HFF-Myc (cell line): ENCODE results near the gene RILPL1.
"Not testable (repeated sequence)": the region's sequence is repeated elsewhere in the genome, so short reads cannot be mapped to it uniquely, and the experiment has no call there.

Experiments used
- DNase-seq: peaks from one replicate; pipeline ENCODE4 v3.0.0-alpha.2; 2011; ENCODE audit warnings: low read depth; ENCODE audit errors: extremely low read depth
- H3K4me3 ChIP-seq: replicated peaks from 2 replicates; pipeline ENCODE4 v1.5.1; 2011; ENCODE audit warnings: low read depth, mild to moderate bottlenecking, control low read depth, low read length
- TF ChIP-seq, protein P1 (sequence below): IDR thresholded peaks from 2 replicates; pipeline ENCODE4 v1.5.1; 2012; ENCODE audit warnings: mild to moderate bottlenecking, low read depth, low read length, control low read depth; ENCODE audit errors: missing control alignments

Gene RILPL1

DNA sequence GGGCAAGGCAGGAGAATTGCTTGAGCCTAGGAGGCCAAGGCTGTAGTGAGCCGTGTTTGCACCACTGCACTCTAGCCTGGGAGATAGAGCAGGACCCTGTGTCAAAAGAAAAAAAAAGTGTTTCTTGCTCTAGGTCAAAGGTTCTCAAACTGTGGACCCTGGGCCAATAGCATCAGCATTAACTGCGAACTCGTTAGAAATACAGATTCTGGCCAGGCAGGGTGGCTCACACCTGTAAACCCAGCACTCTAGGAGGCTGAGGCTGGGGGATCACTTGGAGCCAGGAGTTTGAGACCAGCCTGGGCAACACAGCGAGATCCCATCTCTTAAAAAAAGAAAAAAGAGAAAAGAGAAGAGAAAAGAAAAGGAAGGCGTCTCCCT, 97.9 kb downstream of the RILPL1 start:
- DNase-seq = no peak
- TF ChIP-seq, protein P1, sequence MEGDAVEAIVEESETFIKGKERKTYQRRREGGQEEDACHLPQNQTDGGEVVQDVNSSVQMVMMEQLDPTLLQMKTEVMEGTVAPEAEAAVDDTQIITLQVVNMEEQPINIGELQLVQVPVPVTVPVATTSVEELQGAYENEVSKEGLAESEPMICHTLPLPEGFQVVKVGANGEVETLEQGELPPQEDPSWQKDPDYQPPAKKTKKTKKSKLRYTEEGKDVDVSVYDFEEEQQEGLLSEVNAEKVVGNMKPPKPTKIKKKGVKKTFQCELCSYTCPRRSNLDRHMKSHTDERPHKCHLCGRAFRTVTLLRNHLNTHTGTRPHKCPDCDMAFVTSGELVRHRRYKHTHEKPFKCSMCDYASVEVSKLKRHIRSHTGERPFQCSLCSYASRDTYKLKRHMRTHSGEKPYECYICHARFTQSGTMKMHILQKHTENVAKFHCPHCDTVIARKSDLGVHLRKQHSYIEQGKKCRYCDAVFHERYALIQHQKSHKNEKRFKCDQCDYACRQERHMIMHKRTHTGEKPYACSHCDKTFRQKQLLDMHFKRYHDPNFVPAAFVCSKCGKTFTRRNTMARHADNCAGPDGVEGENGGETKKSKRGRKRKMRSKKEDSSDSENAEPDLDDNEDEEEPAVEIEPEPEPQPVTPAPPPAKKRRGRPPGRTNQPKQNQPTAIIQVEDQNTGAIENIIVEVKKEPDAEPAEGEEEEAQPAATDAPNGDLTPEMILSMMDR = no peak
- H3K4me3 ChIP-seq = peak overlapping the region; percentile 87

GRCh38 chr12:123433615-123434014, 99.9 kb downstream of the RILPL1 start:
- DNase-seq = no peak
- TF ChIP-seq, protein P1 = no peak
- H3K4me3 ChIP-seq = no peak overlapping the region

DNA sequence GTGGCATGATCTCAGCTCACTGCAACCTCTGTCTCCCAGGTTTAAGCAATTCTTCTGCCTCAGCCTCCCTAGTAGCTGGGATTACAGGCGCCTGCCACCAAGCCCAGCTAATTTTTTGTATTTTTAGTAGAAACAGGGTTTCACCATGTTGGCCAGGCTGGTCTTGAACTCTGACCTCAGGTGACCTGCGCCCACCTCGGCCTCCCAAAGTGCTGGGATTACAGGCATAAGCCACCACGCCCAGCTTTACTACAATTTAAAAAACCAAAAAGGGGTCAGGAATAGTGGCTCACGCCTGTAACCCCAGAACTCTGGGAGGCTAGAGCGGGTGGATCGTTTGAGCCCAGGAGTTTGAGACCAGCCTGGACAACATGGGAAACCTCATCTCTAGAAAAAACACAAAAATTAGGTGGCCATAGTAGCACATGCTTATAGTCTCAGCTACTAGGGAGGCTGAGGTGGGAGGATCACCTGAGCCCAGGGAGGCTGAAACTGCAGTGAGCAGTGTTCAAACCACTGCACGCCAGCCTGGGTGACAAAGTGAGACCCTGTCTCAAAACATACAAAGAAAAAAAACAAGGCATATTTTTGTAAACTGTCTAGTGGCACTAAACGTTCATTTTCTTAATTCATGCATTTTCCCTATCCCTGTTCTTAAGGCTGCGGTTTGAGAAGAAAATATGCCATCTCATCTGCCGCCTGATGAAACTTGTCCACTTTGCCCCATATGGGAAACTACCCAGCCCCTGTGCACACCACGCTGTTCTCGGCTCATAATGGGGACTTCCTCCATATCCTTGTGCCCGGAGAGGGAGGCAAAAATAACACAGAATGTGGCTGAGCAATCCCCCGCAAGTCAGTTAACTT, 101.3 kb downstream of the RILPL1 start:
- DNase-seq, H3K4me3 ChIP-seq: not testable (repeated sequence)

DNA sequence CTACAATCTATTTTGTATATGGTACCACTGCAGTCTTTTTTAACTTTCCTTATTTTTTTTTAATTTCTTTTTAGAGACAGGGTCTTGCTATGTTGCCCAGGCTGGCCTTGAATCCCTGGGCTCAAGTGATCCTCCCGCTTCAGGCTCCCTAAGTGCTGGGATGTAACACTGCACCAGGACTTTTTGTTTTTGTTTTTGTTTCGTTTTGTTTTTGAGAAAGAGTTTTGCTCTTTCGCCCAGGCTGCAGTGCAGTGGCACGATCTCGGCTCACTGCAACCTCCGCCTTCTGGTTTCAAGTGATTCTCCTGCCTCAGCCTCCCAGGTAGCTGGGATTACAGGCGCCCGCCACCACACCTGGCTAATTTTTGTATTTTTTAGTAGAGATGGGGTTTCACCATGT, 104.4 kb downstream of the RILPL1 start:
- DNase-seq, H3K4me3 ChIP-seq: not testable (repeated sequence)

- TF ChIP-seq, protein P1 = no peak
- no peak overlapping the region for H3K4me3 ChIP-seq
- DNase-seq = no peak
Observed at GRCh38 chr12:123428591-123428990, 104.9 kb downstream of the RILPL1 start.

- no peak overlapping the region for H3K4me3 ChIP-seq
- no peak for DNase-seq
- TF ChIP-seq, protein P1 = no peak
Observed at GRCh38 chr12:123427036-123427769, 106.3 kb downstream of the RILPL1 start.

GRCh38 chr12:123421314-123421713, 112.2 kb downstream of the RILPL1 start:
- TF ChIP-seq, protein P1 = no peak
- no peak for DNase-seq
- H3K4me3 ChIP-seq = no peak overlapping the region
